Glomerular visceral epithelial cell (primary cell): ENCODE measurements around the gene PREP.
"Not testable (repeated sequence)": the region's sequence is repeated elsewhere in the genome, so short reads cannot be mapped to it uniquely, and the experiment has no call there.

Source experiments
- DNase-seq: peaks from one replicate; pipeline ENCODE4 v3.0.0-alpha.2; 2016; ENCODE audit errors: extremely low spot score

Gene PREP

DNA sequence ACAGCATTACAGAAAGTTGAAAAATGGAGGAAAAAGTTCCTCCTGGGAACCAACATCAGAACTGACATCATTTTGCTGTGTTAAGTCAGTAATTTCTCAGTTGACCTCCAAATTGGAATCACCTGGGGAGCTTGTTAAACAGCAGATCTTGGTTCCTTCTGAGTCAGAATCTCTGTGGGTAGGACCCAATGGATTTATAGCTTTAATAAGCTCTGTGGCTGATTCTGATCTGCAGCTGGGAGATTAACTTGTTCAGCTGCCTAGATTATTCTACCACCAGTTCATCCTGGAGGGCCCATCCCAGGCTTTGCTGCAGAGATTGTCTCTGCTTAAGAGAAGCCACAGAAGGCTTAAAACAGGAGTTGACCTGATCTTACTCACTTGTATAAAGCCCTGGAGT, 132.4 kb downstream of the PREP start:
- DNase-seq, result no peak

GRCh38 chr6:105269390-105269789, 133.5 kb downstream of the PREP start:
- DNase-seq, result no peak

- DNase-seq, result peak; percentile 8
Measured at GRCh38 chr6:105263685-105264610, 138.9 kb downstream of the PREP start.

GRCh38 chr6:105259913-105260889, 142.7 kb downstream of the PREP start:
- DNase-seq, result no peak

- no peak for DNase-seq
Measured at GRCh38 chr6:105258816-105259215, 144.1 kb downstream of the PREP start.

DNA sequence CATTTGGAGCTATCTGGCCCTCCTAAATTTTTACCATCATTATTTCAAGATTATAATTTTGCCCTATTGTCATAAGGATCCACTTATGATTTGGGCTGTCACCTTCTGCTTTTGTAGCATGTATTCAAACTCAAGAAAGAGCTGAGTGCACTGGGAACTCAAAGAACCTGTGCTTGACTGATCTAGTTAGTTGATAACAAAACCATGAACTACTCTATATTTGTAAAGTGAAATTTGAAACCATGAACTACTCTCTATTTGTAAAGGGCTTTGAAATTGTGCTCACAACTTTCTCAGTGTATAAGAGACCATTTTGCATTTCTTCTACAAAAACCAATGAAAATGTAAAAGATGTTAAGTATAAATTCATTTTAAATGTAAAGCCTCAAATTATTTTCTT, 145.5 kb downstream of the PREP start:
- DNase-seq, result no peak

DNA sequence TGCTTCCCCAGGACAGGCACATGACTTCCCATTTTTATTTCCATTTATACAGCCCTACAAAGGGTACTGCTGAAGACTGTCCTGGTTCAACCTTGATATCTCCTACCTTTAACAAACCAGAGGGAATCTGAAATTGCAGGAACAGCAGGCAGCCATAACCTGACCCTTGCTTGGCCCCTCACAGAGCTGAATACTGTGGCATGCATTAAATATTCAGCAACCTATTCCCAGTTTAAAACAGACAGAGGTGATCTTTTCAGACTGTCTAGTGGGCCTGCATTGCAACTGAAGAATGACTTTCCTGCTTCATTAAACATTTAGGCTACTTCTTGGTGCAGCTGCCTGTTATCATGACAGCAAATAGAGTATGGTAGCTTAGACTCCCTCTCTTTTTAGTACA, 146.3 kb downstream of the PREP start:
- no peak for DNase-seq

GRCh38 chr6:105253787-105254186, 149.1 kb downstream of the PREP start:
- no peak for DNase-seq

DNA sequence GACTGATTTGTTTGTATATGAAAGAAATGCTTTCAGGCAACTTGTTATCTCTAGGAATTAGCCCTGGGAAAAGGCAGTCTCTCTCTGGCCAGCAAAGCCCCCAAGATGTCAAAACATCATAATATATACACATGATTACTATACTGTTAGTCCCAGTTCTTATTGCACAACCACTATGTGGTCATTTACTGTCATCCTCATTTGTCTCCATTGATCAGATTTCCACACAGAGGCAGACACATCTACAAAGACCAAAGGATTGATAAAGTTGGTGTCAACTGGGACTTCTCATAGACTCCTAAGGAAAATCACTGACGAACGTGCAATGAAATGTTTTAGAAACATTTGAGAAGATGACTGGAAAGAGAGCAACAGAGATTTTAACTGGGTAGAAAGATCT, 151.2 kb downstream of the PREP start:
- DNase-seq, result no peak

DNA sequence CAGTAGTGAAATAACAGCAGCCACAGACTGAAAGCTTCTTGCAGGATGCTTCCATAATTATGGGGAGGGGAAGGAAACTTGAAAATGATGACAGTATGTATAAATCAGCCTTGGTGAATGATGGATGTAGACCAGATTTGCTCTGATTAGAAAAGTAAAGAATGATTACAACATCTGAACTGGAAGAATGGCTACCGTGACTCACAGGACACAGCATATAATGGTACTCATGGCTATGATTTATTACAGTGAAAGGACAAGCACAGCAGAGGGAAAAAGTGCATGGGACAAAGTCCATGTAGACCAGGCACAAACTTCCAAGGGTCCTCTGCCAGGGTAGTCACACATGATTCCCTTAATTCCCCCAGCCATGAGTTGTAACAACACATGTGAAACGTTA, 152.3 kb downstream of the PREP start:
- no peak for DNase-seq

GRCh38 chr6:105243487-105243886, 159.4 kb downstream of the PREP start:
- no peak for DNase-seq

DNA sequence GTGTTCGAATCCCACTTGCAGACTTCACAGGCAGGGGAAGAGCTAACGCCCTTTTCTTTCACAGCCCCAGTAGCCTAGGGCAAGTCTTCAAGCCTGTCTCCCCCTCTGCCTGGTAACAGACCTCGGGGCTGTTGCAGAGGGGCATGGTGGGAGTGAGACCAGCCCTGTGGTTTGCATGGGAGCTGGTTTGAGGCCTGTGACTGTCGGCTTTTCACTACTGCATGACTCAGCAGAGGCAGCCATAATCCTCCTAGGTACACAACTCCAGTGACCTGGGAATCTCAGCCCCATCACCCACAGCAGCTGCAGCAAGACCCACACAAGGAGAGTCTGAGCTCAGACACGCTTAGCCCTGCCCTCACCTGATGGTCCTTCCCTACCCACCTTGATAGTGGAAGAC, 167.7 kb downstream of the PREP start:
- no peak for DNase-seq

DNA sequence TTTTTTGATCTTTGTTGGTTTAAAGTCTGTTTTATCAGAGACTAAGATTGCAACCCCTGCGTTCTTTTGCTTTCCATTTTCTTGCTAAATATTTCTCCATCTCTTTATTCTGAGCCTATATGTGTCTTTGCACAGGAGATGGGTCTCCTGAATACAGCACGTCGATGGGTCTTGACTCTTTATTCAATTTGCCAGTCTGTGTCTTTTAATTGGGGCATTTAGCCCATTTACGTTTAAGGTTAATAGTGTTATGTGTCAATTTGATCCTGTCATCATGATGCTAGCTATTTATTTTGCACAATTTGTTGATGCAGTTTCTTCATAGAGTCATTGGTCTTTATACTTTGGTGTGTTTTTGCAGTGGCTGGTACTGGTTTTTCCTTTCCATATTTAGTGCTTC, 171.1 kb downstream of the PREP start:
- not testable (repeated sequence) for DNase-seq
